Measurements from ENCODE around the gene MBD3L4.
"Not testable (repeated sequence)": the region's sequence is repeated elsewhere in the genome, so short reads cannot be mapped to it uniquely, and the experiment has no call there.

GRCh38 chr19:7067122-7067521, 27.1 kb upstream of the MBD3L4 start:
- TF ChIP-seq, protein P1, sequence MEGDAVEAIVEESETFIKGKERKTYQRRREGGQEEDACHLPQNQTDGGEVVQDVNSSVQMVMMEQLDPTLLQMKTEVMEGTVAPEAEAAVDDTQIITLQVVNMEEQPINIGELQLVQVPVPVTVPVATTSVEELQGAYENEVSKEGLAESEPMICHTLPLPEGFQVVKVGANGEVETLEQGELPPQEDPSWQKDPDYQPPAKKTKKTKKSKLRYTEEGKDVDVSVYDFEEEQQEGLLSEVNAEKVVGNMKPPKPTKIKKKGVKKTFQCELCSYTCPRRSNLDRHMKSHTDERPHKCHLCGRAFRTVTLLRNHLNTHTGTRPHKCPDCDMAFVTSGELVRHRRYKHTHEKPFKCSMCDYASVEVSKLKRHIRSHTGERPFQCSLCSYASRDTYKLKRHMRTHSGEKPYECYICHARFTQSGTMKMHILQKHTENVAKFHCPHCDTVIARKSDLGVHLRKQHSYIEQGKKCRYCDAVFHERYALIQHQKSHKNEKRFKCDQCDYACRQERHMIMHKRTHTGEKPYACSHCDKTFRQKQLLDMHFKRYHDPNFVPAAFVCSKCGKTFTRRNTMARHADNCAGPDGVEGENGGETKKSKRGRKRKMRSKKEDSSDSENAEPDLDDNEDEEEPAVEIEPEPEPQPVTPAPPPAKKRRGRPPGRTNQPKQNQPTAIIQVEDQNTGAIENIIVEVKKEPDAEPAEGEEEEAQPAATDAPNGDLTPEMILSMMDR (IDR thresholded peaks at IDR 0.05; ENCODE audit: low read length), result peak; percentile 25
- not testable (repeated sequence) for TF ChIP-seq EZH2 (IDR thresholded peaks at IDR 0.05; ENCODE audit: borderline replicate concordance, low read length)

Data from OCI-LY1 (cell line).